Activated CD8-positive, alpha-beta memory T cell treated with anti-CD3 and anti-CD28 coated beads for 4 hours (primary cell): ENCODE results near the gene GEMIN7.

Experiments used
- DNase-seq, 2 donors: peaks; one replicate each; pipeline ENCODE4 v3.0.0-alpha.2; 2020; ENCODE audit warnings: low read depth in 2 of 2

GEMIN7 gene

DNA sequence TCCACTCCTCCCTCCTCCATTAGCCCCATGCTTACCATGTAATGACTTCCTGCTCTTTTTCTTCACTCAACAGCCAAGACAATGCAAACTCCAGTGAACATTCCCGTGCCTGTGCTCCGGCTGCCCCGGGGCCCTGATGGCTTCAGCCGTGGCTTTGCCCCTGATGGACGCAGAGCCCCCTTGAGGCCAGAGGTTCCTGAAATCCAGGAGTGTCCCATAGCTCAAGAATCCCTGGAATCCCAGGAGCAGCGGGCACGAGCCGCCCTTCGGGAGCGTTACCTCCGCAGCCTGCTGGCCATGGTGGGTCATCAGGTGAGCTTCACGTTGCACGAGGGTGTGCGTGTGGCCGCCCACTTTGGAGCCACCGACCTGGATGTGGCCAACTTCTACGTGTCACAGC lies 11.0 kb downstream of the GEMIN7 start:
- no peak for DNase-seq

DNA sequence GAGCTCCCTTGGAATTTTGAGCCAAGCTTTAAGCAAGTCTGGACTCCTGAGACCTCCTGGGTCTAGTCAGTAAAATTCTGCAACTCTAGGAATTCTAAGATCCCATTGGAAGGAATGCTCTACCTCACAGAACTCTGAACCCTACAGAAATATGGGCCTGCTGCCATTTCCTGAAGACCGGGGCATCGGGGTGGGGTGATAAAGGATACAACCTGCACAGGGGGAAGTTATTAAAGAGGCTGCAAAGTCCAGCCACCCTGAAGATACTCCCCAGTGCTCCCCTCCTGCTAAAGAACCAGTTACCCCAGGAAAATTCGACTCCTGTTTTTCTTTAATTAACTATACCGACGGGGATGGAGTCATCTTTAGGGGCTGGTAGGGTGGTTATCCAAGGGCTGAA lies 11.5 kb downstream of the GEMIN7 start:
- DNase-seq: no peak

DNA sequence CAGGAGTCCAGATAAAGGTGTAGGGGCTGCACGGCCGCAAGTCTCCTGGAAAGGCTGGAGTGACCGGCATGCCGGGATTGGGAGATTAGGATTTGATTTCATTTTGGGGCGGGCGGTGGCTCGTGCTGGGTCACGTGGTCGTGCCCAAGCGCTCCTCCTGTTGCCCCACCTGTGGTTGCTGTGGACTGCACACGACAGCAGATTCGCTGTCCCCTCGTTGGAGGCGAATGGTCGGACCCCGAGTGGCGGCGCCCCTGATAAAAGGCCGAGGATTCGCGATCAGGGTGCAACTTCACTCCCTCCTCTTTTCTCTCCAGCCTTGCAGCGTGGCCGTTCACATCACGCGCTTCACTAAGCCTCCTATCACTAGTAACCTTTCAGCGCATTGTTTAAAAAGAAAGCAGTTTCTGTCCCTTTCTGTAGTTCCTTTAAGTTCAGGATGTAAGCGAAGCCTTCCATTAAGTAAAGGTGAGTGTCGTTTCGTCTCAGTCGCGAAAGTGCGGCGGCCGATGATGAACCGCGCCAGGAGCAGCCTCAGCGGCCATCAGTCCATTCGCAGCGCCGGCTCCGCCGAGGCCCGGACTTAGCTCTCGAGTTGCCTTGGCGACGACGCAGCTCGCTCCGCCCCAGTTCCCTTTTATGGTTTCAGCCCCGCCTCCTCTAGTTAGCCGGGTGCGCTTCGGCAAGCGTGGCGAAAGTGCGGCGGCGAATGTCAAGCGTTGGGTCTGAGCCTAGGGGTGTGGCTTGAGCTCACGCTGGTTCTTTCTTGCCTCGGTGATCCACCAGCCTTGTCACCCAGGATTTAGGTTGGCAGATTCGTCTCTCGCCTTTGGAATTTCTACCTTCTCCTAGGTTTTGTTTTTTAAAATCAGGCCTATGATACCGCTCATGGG lies 12.2 kb downstream of the GEMIN7 start:
- DNase-seq: peak; percentile 92 to 93

DNA sequence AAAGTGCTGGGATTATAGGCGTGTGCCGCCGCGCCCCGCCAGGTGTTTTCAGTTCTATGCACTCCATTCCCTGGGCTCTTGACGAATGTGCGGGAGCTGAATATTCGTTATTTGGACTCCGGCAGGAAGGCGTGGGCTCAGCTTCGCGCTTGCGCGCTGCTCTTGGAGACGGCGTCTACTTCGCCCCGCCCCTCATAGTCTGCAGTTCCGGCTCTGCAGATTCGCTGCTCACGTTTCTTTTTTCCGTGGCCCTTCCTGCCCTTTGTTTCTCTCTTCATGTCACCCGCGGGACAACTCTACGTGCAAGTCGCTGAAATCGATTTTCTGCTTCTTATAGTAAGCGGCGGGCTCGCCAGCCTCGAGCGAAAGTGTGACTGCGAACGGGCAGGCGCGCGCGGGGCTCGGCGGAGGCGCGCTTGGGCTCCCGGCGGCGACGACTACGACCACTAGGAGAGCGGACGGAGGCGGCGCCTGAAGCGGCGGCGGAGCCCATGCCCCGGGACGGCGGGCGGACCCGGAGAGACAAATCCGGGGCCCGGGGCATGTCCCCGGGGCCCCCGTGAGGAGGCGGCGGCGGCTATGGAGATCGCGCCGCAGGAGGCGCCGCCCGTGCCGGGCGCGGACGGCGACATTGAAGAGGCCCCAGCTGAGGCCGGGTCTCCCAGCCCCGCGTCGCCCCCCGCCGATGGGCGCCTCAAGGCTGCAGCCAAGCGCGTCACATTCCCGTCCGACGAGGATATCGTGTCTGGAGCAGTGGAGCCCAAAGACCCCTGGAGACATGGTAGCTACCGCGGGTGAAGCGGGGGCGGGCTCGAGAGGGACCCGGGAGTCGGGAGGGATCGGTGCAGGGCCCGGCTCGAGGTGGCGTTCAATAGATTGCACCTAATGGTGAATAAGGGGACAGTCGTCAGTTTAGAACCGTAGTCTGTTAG lies 14.0 kb downstream of the GEMIN7 start, which contains the start of gene PPP1R37:
PPP1R37 (plus strand) TSS at position 433 of the 932 bp plus-strand sequence; CDS start at position 580, 147 bp downstream.
- DNase-seq: peak; percentile 83 to 87

DNA sequence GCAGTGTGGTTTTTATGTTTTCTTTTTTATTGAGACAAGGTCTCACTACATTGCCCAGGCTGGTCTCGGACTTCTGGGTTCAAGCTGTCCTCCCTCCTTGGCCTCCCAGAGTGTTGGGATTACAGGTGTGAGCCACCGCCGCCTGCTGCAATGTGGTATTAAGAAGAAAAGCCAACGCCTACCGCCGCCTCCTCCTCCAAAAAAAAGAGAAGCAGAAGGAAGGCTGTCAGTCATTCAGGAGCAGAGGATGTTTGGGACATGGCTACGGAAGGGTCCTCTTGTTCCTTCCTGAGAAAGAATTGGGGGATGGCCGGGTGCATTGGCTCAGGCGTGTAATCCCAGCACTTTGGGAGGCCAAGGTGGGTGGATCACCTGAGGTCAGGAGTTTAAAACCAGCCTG lies 15.1 kb downstream of the GEMIN7 start:
- DNase-seq: no peak

GRCh38 chr19:45094707-45095106 lies 15.6 kb downstream of the GEMIN7 start:
- DNase-seq: no peak

DNA sequence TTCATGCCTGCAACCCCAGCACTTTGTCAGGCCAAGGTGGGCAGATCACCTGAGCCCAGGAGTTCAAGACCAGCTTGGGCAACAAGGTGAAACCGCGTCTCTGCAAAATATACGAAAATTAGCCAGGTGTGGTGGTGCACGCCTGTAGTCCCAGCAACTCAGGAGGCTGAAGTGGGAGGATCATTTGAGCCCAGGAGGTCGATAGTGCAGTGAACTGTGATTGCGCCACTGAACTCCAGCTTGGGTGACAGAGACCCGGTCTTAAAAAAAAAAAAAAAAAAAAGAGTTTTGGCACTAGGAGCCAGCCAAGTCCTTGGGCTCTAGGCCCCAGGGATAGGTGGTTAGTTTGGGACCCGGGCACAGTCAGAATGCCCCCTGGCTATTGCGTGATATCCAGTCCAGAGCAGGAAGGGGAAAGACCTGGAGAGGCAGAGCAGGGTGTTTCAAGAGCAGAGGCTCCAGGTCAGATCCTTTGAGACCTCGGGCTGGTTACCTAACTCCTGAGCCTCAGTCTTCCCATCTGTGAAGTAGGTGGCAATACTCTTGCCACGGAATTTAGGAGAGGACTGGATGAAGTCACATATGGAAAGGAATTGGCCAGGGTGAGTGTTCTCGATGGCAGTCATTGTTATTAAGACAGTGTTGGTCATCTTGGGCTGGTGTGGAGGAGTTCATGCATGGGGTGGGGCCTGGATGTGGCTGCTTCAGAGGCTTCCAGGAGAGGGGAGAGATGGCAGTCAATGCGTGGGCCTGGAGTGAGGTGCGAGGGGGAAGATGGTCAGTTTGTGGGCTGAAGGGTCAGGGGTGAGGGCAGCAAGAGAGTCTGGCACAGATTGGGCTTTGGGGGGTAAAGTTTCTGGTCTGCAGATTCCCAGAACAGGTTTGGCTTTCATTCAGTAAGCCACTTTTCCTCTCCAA lies 16.7 kb downstream of the GEMIN7 start:
- no peak for DNase-seq

- DNase-seq: no peak
These were observed 17.6 kb downstream of the GEMIN7 start for GRCh38 chr19:45096700-45097099.

GRCh38 chr19:45097450-45097775 lies 18.4 kb downstream of the GEMIN7 start:
- DNase-seq: no peak

GRCh38 chr19:45097776-45098520 lies 18.9 kb downstream of the GEMIN7 start:
- no peak for DNase-seq

GRCh38 chr19:45098521-45099466 lies 19.7 kb downstream of the GEMIN7 start:
- no peak for DNase-seq

DNA sequence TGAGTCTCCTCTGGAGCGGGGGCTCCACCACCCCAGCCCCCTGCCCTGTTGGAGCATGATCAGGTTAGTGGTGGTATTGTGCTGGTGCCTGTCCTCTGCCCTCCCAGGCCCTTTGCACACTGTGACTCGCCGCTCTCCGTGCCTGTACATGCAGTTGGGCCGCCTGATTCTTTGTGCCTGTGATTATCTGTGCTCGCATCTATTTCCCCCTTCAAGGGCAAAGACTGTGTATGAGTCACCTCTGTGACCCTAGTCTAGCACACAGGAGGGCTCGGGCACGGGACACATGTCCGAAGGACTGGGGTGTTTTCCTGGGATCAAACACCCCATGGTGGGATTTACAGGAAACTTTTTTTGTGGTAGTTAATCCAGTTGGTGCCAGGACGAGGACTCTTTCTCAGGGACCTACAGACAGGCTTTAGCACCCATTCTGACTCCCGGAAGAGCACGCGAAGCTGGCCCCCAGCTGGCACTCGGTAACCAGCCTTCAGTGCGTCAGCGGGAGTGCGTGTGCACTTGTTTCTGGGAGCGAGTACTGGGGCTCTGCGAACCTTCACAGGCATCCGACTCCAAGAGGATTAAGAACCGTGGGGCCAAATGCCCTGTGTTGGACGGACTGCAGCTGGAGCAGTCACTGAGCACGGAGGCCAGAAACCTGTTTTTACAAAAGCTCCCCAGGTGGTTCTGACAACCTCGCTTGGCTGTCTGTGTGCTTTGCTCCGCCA lies 20.6 kb downstream of the GEMIN7 start:
- no peak for DNase-seq

DNA sequence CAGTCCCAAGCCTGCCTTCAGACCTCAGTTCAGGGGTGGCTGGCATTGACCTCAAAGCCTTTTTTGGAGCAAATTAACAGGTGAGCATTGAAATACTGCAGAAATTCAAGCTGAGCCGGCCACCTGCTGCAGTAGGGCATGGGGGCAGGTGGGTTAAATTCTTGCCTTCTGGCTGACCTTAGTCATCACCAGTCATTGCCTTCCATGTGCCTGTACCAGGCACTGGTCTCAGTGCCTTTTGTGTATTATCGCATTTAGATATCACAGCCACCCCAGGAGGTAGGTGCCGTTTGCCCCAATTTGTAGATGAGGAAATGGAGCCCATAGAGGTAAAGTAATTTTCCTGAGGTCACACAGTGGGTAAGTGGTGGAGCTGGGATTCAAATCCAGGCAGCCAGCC lies 21.1 kb downstream of the GEMIN7 start:
- DNase-seq: no peak

- DNase-seq: no peak
These were observed 21.8 kb downstream of the GEMIN7 start for GRCh38 chr19:45100846-45101252.

DNA sequence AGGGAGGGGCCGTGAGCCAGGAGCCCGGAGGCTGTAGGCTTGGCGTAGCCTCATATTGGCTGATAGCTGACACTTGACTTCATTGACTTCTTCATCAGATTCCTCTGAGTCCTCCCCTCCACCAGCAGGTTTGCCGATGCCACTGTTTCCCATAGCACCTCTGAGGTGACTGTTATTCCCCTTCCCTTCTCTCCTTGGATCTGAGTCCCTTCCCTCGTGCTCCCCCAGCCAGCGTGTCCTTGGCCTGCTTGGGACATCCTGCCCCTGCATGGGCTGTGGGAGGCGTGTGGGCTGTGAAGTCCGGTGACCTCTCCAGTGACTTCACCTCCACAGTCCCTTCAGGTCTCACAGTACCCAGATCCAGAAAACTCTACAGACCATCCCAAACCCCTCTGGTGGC lies 22.7 kb downstream of the GEMIN7 start:
- DNase-seq: no peak

- DNase-seq: no peak
These were observed 23.4 kb downstream of the GEMIN7 start for GRCh38 chr19:45102481-45102880.

DNA sequence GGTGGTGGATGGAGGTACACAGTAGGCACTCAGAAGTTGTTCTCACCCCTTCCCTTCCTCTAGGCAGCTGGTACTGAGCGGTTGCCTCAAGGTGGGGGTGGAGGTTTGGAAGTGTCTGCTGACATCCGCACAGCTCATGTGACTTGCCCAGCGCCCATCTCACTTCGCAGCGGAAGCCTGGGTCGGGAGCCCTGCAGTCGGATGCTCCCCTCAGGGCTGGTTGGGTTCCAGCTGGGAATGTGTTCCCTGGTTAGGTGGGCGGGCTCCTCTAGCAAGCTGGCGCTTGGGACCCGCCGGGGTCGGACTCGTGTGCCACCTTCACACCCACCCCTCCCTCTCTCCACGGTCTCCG lies 24.1 kb downstream of the GEMIN7 start:
- no peak for DNase-seq

GRCh38 chr19:45103508-45104319 lies 24.7 kb downstream of the GEMIN7 start:
- DNase-seq: no peak
